Liver (tissue), 3 donors: ENCODE results near the gene POU2AF3.

Experiments
- EGR1 ChIP-seq, 2 donors: IDR thresholded peaks; 2 replicates each; pipeline ENCODE4 v1.6.1; 2016 to 2018; ENCODE audit warnings: antibody characterized with exemption in 2 of 2, low read depth in 2 of 2
- FOXA1 ChIP-seq: IDR thresholded peaks from 2 replicates; pipeline ENCODE4 v1.6.1; 2016; ENCODE audit warnings: antibody characterized with exemption
- GABPA ChIP-seq, 2 donors: IDR thresholded peaks in 1 of 2; conservative IDR thresholded peaks in 1 of 2; 2 replicates each; pipeline ENCODE4 v1.6.1; 2016; ENCODE audit warnings: antibody characterized with exemption in 2 of 2, mild to moderate bottlenecking in 1 of 2, moderate library complexity in 1 of 2
- HNF4G ChIP-seq: IDR thresholded peaks from 2 replicates; pipeline ENCODE4 v1.6.1; 2016; ENCODE audit warnings: antibody characterized with exemption
- RAD21 ChIP-seq, 2 donors: IDR thresholded peaks; 2 replicates each; pipeline ENCODE4 v1.6.1; 2016; ENCODE audit warnings: antibody characterized with exemption in 2 of 2, mild to moderate bottlenecking in 2 of 2
- SP1 ChIP-seq: IDR thresholded peaks from 2 replicates; pipeline ENCODE4 v1.6.1; 2018; ENCODE audit warnings: antibody characterized with exemption, mild to moderate bottlenecking
- TAF1 ChIP-seq: conservative IDR thresholded peaks from 2 replicates; pipeline ENCODE4 v1.6.1; 2016; ENCODE audit warnings: antibody characterized with exemption, mild to moderate bottlenecking
- YY1 ChIP-seq: IDR thresholded peaks from 2 replicates; pipeline ENCODE4 v1.6.1; 2016; ENCODE audit warnings: antibody characterized with exemption, mild to moderate bottlenecking
- TF ChIP-seq, protein P1 (sequence below): IDR thresholded peaks from 2 replicates; pipeline ENCODE4 v1.6.1; 2016; ENCODE audit warnings: antibody characterized with exemption
- TF ChIP-seq, protein P2 (sequence below): fragments of 150-350 bp; IDR thresholded peaks from 2 replicates; pipeline ENCODE4 v1.5.1; 2017; ENCODE audit warnings: improper control_type of control experiment, low read depth, low read length; ENCODE audit not compliant: missing input control
- TF ChIP-seq, protein P3 (sequence below): IDR thresholded peaks from 2 replicates; pipeline ENCODE4 v1.6.1; 2016; ENCODE audit warnings: antibody characterized with exemption, mild to moderate bottlenecking
- TF ChIP-seq, protein P4 (sequence below): IDR thresholded peaks from 2 replicates; pipeline ENCODE4 v1.6.1; 2016; ENCODE audit warnings: antibody characterized with exemption
- TF ChIP-seq, protein P5 (sequence below): IDR thresholded peaks from 2 replicates; pipeline ENCODE4 v1.6.1; 2016; ENCODE audit warnings: antibody characterized with exemption
- donor health status: healthy.
- donor health status: healthy.

DNA sequence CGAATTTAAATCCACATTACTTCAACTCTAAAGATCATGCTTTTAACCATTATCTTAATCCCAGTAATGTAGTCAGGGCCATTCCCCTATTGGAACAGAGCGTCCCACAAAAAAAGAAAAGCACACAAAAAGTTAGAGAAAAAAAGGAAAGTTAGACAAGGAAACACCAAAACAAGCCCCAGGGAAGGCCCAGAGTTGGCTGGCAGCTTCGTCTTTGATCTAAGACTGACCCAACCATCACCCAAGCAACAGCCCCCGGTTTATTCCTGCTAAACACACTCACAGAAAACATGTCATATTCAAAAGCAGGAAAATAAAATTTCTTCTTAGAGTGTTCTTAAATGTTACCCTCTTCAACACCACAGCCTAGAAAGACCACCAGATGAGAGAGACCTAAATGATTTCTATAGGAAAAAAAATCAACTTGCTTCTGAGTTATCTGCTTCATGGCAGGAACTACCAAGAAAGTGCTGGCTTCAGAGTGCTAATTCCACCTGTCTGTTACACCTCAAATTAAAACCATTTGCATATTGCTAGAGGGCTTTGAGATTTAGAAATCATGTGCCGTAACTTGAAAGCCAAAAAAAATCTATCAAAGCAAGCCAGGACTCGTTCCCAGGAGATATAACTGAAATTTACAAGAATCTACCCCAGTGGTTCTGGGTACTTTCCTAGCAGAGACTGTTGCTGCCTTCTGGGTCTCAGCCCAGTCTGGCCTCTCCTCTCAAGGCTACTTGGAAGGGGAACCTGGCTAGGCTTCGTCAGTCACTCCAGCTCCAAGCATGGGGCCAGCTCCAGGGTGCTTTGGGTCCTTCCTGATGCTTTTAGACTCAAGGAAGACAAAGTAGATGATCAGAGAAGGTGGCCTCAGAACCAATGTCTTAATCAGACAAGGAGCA lies 31.2 kb downstream of the POU2AF3 start:
- TF ChIP-seq, protein P1, sequence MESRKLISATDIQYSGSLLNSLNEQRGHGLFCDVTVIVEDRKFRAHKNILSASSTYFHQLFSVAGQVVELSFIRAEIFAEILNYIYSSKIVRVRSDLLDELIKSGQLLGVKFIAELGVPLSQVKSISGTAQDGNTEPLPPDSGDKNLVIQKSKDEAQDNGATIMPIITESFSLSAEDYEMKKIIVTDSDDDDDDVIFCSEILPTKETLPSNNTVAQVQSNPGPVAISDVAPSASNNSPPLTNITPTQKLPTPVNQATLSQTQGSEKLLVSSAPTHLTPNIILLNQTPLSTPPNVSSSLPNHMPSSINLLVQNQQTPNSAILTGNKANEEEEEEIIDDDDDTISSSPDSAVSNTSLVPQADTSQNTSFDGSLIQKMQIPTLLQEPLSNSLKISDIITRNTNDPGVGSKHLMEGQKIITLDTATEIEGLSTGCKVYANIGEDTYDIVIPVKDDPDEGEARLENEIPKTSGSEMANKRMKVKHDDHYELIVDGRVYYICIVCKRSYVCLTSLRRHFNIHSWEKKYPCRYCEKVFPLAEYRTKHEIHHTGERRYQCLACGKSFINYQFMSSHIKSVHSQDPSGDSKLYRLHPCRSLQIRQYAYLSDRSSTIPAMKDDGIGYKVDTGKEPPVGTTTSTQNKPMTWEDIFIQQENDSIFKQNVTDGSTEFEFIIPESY, result no peak
- TF ChIP-seq GABPA (IDR thresholded peaks at IDR 0.05 in 1 of 2, conservative IDR thresholded peaks at IDR 0.05 in 1 of 2) (no peak), TAF1 (no peak), FOXA1 (no peak), HNF4G (no peak), RAD21 (IDR thresholded peaks at IDR 0.05) (no peak), YY1 (no peak), SP1 (no peak), EGR1 (IDR thresholded peaks at IDR 0.05; ENCODE audit: low read depth in 2 of 2) (no peak)
- TF ChIP-seq, protein P2, sequence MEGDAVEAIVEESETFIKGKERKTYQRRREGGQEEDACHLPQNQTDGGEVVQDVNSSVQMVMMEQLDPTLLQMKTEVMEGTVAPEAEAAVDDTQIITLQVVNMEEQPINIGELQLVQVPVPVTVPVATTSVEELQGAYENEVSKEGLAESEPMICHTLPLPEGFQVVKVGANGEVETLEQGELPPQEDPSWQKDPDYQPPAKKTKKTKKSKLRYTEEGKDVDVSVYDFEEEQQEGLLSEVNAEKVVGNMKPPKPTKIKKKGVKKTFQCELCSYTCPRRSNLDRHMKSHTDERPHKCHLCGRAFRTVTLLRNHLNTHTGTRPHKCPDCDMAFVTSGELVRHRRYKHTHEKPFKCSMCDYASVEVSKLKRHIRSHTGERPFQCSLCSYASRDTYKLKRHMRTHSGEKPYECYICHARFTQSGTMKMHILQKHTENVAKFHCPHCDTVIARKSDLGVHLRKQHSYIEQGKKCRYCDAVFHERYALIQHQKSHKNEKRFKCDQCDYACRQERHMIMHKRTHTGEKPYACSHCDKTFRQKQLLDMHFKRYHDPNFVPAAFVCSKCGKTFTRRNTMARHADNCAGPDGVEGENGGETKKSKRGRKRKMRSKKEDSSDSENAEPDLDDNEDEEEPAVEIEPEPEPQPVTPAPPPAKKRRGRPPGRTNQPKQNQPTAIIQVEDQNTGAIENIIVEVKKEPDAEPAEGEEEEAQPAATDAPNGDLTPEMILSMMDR, result no peak
- TF ChIP-seq, protein P3, sequence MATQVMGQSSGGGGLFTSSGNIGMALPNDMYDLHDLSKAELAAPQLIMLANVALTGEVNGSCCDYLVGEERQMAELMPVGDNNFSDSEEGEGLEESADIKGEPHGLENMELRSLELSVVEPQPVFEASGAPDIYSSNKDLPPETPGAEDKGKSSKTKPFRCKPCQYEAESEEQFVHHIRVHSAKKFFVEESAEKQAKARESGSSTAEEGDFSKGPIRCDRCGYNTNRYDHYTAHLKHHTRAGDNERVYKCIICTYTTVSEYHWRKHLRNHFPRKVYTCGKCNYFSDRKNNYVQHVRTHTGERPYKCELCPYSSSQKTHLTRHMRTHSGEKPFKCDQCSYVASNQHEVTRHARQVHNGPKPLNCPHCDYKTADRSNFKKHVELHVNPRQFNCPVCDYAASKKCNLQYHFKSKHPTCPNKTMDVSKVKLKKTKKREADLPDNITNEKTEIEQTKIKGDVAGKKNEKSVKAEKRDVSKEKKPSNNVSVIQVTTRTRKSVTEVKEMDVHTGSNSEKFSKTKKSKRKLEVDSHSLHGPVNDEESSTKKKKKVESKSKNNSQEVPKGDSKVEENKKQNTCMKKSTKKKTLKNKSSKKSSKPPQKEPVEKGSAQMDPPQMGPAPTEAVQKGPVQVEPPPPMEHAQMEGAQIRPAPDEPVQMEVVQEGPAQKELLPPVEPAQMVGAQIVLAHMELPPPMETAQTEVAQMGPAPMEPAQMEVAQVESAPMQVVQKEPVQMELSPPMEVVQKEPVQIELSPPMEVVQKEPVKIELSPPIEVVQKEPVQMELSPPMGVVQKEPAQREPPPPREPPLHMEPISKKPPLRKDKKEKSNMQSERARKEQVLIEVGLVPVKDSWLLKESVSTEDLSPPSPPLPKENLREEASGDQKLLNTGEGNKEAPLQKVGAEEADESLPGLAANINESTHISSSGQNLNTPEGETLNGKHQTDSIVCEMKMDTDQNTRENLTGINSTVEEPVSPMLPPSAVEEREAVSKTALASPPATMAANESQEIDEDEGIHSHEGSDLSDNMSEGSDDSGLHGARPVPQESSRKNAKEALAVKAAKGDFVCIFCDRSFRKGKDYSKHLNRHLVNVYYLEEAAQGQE, result no peak
- TF ChIP-seq, protein P4, sequence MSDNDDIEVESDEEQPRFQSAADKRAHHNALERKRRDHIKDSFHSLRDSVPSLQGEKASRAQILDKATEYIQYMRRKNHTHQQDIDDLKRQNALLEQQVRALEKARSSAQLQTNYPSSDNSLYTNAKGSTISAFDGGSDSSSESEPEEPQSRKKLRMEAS, result no peak
- TF ChIP-seq, protein P5, sequence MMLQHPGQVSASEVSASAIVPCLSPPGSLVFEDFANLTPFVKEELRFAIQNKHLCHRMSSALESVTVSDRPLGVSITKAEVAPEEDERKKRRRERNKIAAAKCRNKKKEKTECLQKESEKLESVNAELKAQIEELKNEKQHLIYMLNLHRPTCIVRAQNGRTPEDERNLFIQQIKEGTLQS, result no peak
